ENCODE results near the gene ADCY7.

DNA sequence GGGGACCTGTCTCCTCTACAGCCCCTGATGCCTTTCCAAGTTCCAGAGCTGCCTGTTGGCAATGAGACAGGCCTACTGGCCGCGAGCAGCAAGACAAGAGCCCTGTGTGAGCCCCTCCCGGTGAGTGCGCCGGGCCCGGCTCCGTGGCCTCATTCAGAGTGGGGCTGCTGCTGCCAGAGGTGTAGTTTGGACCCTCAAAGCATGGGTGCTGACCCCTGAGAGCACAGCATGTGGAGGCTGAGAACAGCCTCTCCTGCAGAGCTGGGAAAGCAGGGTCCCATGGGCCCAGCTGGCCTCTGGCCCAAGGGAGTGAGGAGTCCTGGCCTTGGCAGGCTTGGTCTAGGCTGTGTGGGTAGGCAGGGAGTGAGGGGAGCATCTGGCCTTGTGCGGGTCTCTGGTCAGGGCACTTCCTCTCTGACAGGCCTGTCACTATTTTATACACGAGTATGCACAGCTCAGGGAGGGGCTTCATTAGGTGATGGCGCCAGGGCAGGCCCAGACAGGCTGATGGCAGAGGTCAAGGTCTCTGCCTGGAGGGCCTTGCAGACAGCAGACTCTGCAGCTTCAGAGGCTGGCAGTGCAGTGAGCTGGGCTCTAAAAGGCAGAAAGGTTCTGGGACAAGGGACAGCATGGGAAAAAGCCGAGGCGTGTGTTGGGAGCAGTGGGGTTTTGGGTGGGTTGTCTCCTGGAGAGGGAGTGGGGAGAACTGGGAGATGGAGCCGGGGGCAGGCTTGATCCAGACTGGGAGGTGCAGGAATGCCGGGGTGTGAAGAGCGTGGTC is 43.4 kb downstream of the ADCY7 start:
- TF ChIP-seq, protein P1, sequence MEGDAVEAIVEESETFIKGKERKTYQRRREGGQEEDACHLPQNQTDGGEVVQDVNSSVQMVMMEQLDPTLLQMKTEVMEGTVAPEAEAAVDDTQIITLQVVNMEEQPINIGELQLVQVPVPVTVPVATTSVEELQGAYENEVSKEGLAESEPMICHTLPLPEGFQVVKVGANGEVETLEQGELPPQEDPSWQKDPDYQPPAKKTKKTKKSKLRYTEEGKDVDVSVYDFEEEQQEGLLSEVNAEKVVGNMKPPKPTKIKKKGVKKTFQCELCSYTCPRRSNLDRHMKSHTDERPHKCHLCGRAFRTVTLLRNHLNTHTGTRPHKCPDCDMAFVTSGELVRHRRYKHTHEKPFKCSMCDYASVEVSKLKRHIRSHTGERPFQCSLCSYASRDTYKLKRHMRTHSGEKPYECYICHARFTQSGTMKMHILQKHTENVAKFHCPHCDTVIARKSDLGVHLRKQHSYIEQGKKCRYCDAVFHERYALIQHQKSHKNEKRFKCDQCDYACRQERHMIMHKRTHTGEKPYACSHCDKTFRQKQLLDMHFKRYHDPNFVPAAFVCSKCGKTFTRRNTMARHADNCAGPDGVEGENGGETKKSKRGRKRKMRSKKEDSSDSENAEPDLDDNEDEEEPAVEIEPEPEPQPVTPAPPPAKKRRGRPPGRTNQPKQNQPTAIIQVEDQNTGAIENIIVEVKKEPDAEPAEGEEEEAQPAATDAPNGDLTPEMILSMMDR (IDR thresholded peaks at IDR 0.05; ENCODE audit: low read length), result no peak
- TF ChIP-seq EZH2 (optimal IDR thresholded peaks at IDR 0.05; ENCODE audit: low read depth, low read length), result no peak

Data from MM.1S (cell line).